A673 (cell line): Measurements from ENCODE around the gene TFAP2E. TPM values are rescaled to one million over a fixed set of nuclear protein-coding genes. Genes with fewer than 3 reads are reported as not detected.

Source experiments
- BruUV-seq: library from RNA; stranded (reverse); fragments of 400-500 nt; replicated peaks from 2 replicates; lab custom pipeline; 2021; lab: Mats Ljungman, UMichigan
- CTCF ChIA-PET: fragments of 300-600 bp; sonication (Branson Sonifier 250); formaldehyde crosslinking; loops from one replicate; lab custom pipeline; 2022; ENCODE audit warnings: antibody characterized with exemption; lab: Charles Lee
- POLR2A ChIA-PET: fragments of 300-600 bp; sonication (Branson Sonifier 250); formaldehyde crosslinking; loops from one replicate; lab custom pipeline; 2022; ENCODE audit warnings: antibody characterized with exemption; ENCODE audit not compliant: low non-redundant PET; lab: Charles Lee
- DNase-seq: peaks from one replicate; pipeline ENCODE4 v3.0.0-alpha.2; 2015; ENCODE audit warnings: low spot score
- H3K27ac ChIP-seq: fragments of 200-600 bp; sonication (generic); 2 replicates; pipeline ENCODE4 v1.5.1; 2016; ENCODE audit warnings: mixed run types, low read depth, mild to moderate bottlenecking, mixed read lengths, antibody characterized with exemption, low read length; ENCODE audit not compliant: poor library complexity, severe bottlenecking
- H3K27me3 ChIP-seq: fragments of 200-600 bp; sonication (generic); replicated peaks from 2 replicates; pipeline ENCODE4 v1.6.1; 2017; ENCODE audit warnings: mixed run types, low read depth, mild to moderate bottlenecking, mixed read lengths, antibody characterized with exemption, low read length; ENCODE audit not compliant: insufficient read depth, poor library complexity
- H3K36me3 ChIP-seq: fragments of 200-600 bp; sonication (generic); 2 replicates; pipeline ENCODE4 v1.6.1; 2016; ENCODE audit warnings: mixed run types, mild to moderate bottlenecking, mixed read lengths, antibody characterized with exemption, low read length; ENCODE audit not compliant: insufficient read depth, poor library complexity, severe bottlenecking
- H3K4me1 ChIP-seq: fragments of 200-600 bp; sonication (generic); 2 replicates; pipeline ENCODE4 v1.6.1; 2017; ENCODE audit warnings: mixed run types, mild to moderate bottlenecking, mixed read lengths, antibody characterized with exemption, low read length; ENCODE audit not compliant: insufficient read depth, poor library complexity, severe bottlenecking
- H3K4me3 ChIP-seq: fragments of 200-600 bp; sonication (generic); 2 replicates; pipeline ENCODE4 v1.5.1; 2016; ENCODE audit warnings: low read depth, mixed run types, mild to moderate bottlenecking, mixed read lengths, low read length; ENCODE audit not compliant: poor library complexity, severe bottlenecking
- H3K9me3 ChIP-seq: fragments of 200-600 bp; sonication (generic); 2 replicates; pipeline ENCODE4 v1.6.1; 2016; ENCODE audit warnings: mixed run types, low read depth, mild to moderate bottlenecking, mixed read lengths, antibody characterized with exemption, low read length; ENCODE audit not compliant: poor library complexity, severe bottlenecking
- EZH2 ChIP-seq: fragments of 200-600 bp; sonication (generic); IDR thresholded peaks from 2 replicates; pipeline ENCODE4 v1.6.1; 2017; ENCODE audit warnings: borderline replicate concordance, low read depth, mild to moderate bottlenecking, mixed read lengths, antibody characterized with exemption, low read length; ENCODE audit not compliant: poor library complexity, severe bottlenecking
- intact Hi-C: fragments of 100-400 bp; cut with micrococcal nuclease; formaldehyde crosslinking; loops from one replicate; pipeline ENCODE4 v1.10.0; 2022; ENCODE audit not compliant: unreplicated experiment
- total RNA-seq: library from RNA; stranded (reverse); gene quantifications from 2 replicates; pipeline ENCODE4 v1.2.3, GENCODE V29; 2021
- TF ChIP-seq, protein P1 (sequence below): fragments of 300-800, 200-600 bp; sonication (generic); conservative IDR thresholded peaks from 2 replicates; pipeline ENCODE4 v1.5.1; 2017; ENCODE audit warnings: low read depth, mild to moderate bottlenecking, antibody characterized with exemption, low read length, moderate library complexity, mixed read lengths

Gene TFAP2E
- total RNA-seq, 1 experiment from 2014 or later, result 0.52 TPM

DNA sequence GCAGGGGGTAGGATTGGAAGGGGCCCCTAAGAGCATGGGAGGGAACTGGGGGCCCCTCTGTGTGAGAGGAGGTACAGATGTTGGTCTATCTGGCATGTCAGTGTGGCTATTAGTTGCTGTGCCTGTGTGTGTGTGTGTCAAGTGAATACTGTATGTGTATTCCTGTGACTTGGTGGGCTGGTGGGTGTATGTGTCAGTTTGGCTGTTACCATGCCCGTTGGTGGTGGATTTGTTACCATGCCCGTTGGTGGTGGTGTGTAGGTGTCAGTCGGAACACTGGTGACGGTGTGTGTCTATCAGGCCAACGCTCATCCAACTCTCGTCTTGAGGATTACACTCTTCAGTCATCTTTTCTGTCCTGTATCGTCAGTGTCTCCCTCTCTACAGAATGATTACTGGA, 22.6 kb downstream of the TFAP2E start:
- intact Hi-C loops, result no loop called here
- H3K27me3 ChIP-seq, result no peaks in the 10 kb centered on the region
- H3K27ac ChIP-seq, result no peak overlapping the region
- BruUV-seq, result no TSS peak
- no peaks in the 10 kb centered on the region for H3K9me3 ChIP-seq
- DNase-seq, result no peak
- peaks cover under 1% of the 10 kb centered on the region for H3K36me3 ChIP-seq
- H3K4me3 ChIP-seq, result no peak overlapping the region
- TF ChIP-seq, protein P1, sequence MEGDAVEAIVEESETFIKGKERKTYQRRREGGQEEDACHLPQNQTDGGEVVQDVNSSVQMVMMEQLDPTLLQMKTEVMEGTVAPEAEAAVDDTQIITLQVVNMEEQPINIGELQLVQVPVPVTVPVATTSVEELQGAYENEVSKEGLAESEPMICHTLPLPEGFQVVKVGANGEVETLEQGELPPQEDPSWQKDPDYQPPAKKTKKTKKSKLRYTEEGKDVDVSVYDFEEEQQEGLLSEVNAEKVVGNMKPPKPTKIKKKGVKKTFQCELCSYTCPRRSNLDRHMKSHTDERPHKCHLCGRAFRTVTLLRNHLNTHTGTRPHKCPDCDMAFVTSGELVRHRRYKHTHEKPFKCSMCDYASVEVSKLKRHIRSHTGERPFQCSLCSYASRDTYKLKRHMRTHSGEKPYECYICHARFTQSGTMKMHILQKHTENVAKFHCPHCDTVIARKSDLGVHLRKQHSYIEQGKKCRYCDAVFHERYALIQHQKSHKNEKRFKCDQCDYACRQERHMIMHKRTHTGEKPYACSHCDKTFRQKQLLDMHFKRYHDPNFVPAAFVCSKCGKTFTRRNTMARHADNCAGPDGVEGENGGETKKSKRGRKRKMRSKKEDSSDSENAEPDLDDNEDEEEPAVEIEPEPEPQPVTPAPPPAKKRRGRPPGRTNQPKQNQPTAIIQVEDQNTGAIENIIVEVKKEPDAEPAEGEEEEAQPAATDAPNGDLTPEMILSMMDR, result no peak
- no peak for TF ChIP-seq EZH2
- ChIA-PET CTCF (no interaction called here), POLR2A (no interaction called here)
- no peaks in the 10 kb centered on the region for H3K4me1 ChIP-seq

DNA sequence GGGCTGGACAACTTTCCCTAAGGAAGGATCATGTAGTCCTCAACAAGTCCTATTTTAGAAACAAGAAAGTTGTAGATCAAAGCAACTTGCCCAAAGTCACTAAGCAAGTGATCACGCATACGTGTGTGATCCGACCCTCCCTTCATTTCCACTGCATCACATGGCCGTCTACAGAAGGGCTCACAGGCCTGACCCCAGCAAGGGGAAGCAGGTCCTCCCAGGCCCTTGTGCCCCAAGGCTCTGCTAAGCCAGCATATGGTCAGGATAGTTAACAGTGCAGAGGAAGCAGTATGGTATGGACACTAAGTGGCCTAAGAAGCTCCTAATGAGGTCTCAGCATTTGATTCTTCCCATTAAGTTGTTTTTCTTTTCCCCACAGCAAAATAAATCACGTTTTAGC, 24.8 kb downstream of the TFAP2E start:
- ChIA-PET CTCF (no interaction called here), POLR2A (no interaction called here)
- Histone ChIP-seq H3K27me3 (no peaks in the 10 kb centered on the region), H3K4me3 (no peak overlapping the region), H3K9me3 (no peaks in the 10 kb centered on the region), H3K36me3 (peaks cover 22% of the 10 kb centered on the region), H3K4me1 (no peaks in the 10 kb centered on the region), H3K27ac (no peak overlapping the region)
- BruUV-seq, result no TSS peak
- intact Hi-C loops, result no loop called here
- TF ChIP-seq, protein P1, result no peak
- TF ChIP-seq EZH2, result no peak
- DNase-seq, result no peak

DNA sequence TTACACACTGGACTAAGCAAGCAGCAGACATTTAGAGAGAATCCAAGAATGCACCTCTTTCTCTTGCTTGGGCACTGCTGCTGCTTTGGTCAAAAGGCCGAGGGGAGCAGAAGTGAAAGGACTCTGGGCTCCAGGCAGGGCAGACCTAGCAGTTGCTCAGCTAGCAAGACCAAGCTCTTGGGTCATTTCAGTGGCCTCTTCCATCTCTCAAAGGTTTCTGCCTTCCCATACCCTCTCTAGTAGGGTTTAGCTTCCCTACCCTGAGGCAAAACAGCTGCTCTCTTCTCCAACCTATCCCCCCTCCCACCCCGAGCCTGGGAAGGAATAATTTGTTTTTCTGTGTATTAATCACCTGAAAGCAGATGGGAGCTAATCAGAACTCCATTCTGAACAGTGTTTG, 25.8 kb downstream of the TFAP2E start:
- TF ChIP-seq, protein P1, result no peak
- TF ChIP-seq EZH2, result no peak
- peaks cover 32% of the 10 kb centered on the region for H3K36me3 ChIP-seq
- H3K9me3 ChIP-seq, result no peaks in the 10 kb centered on the region
- no peak overlapping the region for H3K4me3 ChIP-seq
- ChIA-PET POLR2A (no interaction called here), CTCF (no interaction called here)
- no TSS peak for BruUV-seq
- no peak for DNase-seq
- no peaks in the 10 kb centered on the region for H3K27me3 ChIP-seq
- no peaks in the 10 kb centered on the region for H3K4me1 ChIP-seq
- intact Hi-C loops, result no loop called here
- H3K27ac ChIP-seq, result no peak overlapping the region
